ENCODE data around the gene VPS51. TPM values are rescaled to one million over a fixed set of nuclear protein-coding genes. Genes with fewer than 3 reads are reported as not detected.

The VPS51 gene
- total RNA-seq, 4 donors from 2014 or later: 204 to 298 (median 224) TPM

GRCh38 chr11:65128182-65129145 lies 32.5 kb downstream of the VPS51 start:
- TF ChIP-seq POLR2A (IDR thresholded peaks at IDR 0.05) (no peak), CTCF (IDR thresholded peaks at IDR 0.05) (no peak)
- WGBS, 2 donors: 62 to 69% methylated on average over 3 to 5 of the region's 15 CpGs
- Histone ChIP-seq H3K4me1 (peaks cover 9 to 36% (median 16%) of the 10 kb centered on the region in 3 donors), H3K27ac (no peak overlapping the region), H3K27me3 (no peaks in the 10 kb centered on the region), H3K4me3 (no peak overlapping the region), H3K36me3 (peaks cover 63 to 94% (median 78%) of the 10 kb centered on the region in 3 donors), H3K9me3 (no peaks in the 10 kb centered on the region)
- no peak for DNase-seq
- intact Hi-C loops (cut with DNase I): loop anchor here (10.0 kb wide), 1 partner anchor 46 kb away; the partner anchor contains the start of gene SPDYC

- Histone ChIP-seq H3K4me3 (no peak overlapping the region), H3K27me3 (no peaks in the 10 kb centered on the region), H3K27ac (no peak overlapping the region), H3K36me3 (peaks cover 63 to 83% (median 72%) of the 10 kb centered on the region in 3 donors), H3K9me3 (no peaks in the 10 kb centered on the region), H3K4me1 (peaks cover 13 to 30% (median 17%) of the 10 kb centered on the region in 3 donors)
- WGBS, 2 donors: 84 to 96% methylated on average over 3 to 10 of the region's 13 CpGs
- no peak for TF ChIP-seq CTCF (IDR thresholded peaks at IDR 0.05)
- no peak for TF ChIP-seq POLR2A (IDR thresholded peaks at IDR 0.05)
- DNase-seq: no peak
- intact Hi-C loops (cut with DNase I): loop anchor here (10.0 kb wide), 1 partner anchor 45 kb away; the partner anchor contains the start of gene SPDYC
Observed at GRCh38 chr11:65129649-65130441, 33.8 kb downstream of the VPS51 start.

GRCh38 chr11:65130631-65131416 lies 34.8 kb downstream of the VPS51 start:
- no peaks in the 10 kb centered on the region for H3K27me3 ChIP-seq
- peaks cover 19 to 38% (median 23%) of the 10 kb centered on the region in 3 donors for H3K4me1 ChIP-seq
- H3K4me3 ChIP-seq: no peak overlapping the region
- intact Hi-C loops (cut with DNase I): no loop called here
- WGBS, 2 donors: 86 to 95% methylated on average over 5 to 8 of the region's 19 CpGs
- H3K36me3 ChIP-seq: peaks cover 60 to 73% (median 62%) of the 10 kb centered on the region in 3 donors
- no peak overlapping the region for H3K27ac ChIP-seq
- no peak for TF ChIP-seq POLR2A (IDR thresholded peaks at IDR 0.05)
- TF ChIP-seq CTCF (IDR thresholded peaks at IDR 0.05): no peak
- H3K9me3 ChIP-seq: no peaks in the 10 kb centered on the region
- DNase-seq: no peak

- Histone ChIP-seq H3K27ac (no peak overlapping the region), H3K36me3 (peaks cover 54 to 67% (median 56%) of the 10 kb centered on the region in 3 donors), H3K27me3 (no peaks in the 10 kb centered on the region), H3K4me3 (no peak overlapping the region), H3K9me3 (no peaks in the 10 kb centered on the region), H3K4me1 (peaks cover 22 to 43% (median 23%) of the 10 kb centered on the region in 3 donors)
- intact Hi-C loops (cut with DNase I): no loop called here
- no peak for DNase-seq
- TF ChIP-seq POLR2A (IDR thresholded peaks at IDR 0.05): no peak
- TF ChIP-seq CTCF (IDR thresholded peaks at IDR 0.05): no peak
- WGBS, 2 donors: 72% methylated on average over 3 of the region's 3 CpGs; no CpG with 5 or more reads in 1 of the 2 donors
Observed at GRCh38 chr11:65131417-65131776, 35.4 kb downstream of the VPS51 start.

Data from esophagus squamous epithelium (tissue), 5 donors.